Measurements from ENCODE around the gene ADIPOQ.
"Not testable (repeated sequence)": the region's sequence is repeated elsewhere in the genome, so short reads cannot be mapped to it uniquely, and the experiment has no call there.

ADIPOQ gene

GRCh38 chr3:186825872-186826409 is 16.6 kb upstream of the ADIPOQ start:
- Histone ChIP-seq H3K4me3 (no peak overlapping the region), H3K27ac (no peak overlapping the region)

- H3K27ac ChIP-seq = peak overlapping the region in 2 of 21 experiments; percentile 72 to 81
- peak overlapping the region; percentile 52 to 79 (median 59) for H3K4me3 ChIP-seq
These were observed 16.0 kb upstream of the ADIPOQ start for GRCh38 chr3:186826410-186826975.

DNA sequence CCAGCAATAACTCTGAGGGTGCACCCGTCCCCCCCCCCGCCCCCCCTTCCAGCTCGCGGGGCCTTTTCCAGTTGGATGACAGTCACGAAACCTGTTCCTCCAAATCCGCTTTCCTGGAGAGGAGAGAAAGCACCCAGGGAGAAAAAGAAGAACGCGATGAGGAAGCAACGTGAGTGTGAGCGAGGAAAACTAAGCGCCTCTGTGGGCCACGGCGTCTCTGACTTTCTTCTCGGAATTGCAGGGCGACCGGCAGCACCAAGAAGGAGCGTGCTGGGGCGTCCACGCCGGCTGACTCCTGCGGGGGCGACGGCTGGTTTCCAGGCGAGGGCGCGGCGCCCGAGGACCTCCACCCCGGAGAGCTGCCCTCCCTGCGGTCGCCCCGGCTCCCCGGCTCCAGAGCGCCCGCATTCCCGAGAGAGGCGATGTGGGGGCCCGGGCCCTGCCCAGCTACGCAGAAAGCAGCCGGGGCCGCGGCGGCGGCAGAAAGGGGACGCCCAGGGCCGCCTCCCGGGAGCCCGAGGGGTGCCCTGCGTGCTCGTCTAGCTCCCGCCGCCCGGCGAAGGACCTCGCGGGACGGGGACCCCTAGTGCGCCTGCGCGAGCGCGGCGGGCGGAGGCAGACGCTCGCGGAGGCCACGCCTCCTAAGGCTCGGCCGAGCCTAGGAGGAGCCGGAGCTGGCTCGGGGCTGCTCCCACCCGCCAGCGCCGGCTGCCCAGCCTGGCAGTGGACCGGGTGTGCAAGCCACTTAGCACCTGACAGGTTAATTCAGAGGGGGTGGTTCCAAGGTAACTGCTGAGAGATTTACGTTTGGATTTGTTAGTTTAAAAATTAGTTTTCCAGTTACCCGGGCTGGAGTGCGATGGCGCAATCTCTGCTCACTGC is 15.3 kb upstream of the ADIPOQ start:
- Histone ChIP-seq H3K4me3 (peak overlapping the region; percentile 52 to 79 (median 59)), H3K27ac (peak overlapping the region in 16 of 21 experiments; percentile 9 to 82 (median 66))

DNA sequence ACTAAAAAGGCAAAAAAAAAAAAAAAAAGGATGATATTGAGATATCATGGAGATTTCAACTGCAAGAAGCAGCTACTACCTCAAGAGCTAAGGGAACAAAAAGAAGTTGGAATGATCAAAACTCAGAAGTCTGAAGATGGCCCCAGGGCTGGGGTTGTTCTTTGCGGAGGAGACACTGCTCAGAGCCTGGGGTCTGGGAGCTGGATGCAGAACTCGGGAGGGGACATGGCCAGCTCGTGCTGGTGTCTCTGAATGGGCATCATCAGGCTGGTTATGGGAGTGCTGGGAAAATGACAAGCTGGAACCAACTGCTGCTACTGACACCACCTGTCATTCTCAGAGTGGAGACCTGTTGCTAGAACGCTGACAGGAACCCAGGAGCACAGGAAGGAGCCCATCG is 14.2 kb upstream of the ADIPOQ start:
- no peak overlapping the region for H3K4me3 ChIP-seq
- no peak overlapping the region for H3K27ac ChIP-seq

DNA sequence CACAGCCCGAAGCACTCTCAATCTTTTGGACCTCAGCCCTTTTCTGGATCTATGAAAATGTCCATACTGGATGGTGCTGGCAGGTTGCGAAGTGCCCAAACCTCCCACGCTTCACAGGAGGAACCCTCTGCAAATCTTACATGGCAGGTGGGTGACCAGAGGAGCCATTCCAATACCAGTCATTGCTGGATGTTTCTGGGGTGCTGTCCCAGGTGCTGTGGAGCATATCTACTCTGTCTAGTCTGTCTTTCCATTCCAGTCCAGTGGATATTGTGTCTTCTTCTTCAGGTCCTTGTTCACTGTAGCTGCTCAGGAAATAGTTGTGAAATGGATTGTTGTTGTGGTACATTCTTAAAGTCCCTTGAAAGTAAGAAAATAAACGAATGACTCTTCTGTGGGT is 10.7 kb upstream of the ADIPOQ start:
- H3K27ac ChIP-seq = no peak overlapping the region
- no peak overlapping the region for H3K4me3 ChIP-seq

- Histone ChIP-seq H3K27ac (no peak overlapping the region), H3K4me3 (no peak overlapping the region)
These were observed 10.2 kb upstream of the ADIPOQ start for GRCh38 chr3:186832276-186832675.

GRCh38 chr3:186839874-186840641 is 2.5 kb upstream of the ADIPOQ start:
- no peak overlapping the region for H3K27ac ChIP-seq

DNA sequence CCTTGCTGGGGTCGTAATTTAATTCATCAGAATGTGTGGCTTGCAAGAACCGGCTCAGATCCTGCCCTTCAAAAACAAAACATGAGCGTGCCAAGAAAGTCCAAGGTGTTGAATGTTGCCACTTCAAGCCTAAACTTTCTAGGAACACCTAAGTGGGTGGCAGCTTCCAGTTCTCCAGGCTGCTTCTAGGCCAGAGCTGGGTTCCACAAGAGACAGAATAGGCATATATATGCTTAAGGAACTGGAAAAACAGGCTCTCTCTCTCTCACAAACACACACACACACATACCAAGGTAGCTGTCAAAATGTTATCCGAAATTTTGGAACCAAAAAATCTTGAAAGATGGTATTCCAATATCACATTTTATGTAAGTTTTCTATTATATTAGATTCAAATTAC is 890 bp upstream of the ADIPOQ start:
- no peak overlapping the region for H3K4me3 ChIP-seq
- H3K27ac ChIP-seq = no peak overlapping the region

More at GRCh38 chr3:186839874-186840641, 2.5 kb upstream of the ADIPOQ start:
- H3K4me3 ChIP-seq = no peak overlapping the region

DNA sequence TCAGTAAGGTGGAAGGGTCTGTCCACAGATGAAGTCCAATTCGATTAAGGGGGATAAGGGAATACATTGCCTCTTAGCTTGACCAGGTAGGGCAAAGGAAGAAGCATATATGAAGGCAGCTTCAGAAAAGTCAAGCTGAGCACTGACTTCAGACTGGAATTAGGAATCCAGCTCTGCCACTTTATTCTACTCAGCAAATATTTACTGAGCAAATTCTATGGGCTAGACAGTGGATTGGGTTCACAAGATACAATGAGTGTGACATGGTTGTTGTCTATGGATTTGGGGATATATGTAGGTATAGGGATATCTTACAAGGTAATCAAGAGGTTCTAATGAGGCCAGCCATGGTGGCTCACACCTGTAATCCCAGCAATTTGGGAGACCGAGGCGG is 526 bp downstream of the ADIPOQ start:
- H3K4me3 ChIP-seq = no peak overlapping the region
- H3K27ac ChIP-seq = no peak overlapping the region

- H3K27ac ChIP-seq = no peak overlapping the region
- H3K4me3 ChIP-seq = no peak overlapping the region
These were observed 2.4 kb downstream of the ADIPOQ start for GRCh38 chr3:186844908-186845307.

DNA sequence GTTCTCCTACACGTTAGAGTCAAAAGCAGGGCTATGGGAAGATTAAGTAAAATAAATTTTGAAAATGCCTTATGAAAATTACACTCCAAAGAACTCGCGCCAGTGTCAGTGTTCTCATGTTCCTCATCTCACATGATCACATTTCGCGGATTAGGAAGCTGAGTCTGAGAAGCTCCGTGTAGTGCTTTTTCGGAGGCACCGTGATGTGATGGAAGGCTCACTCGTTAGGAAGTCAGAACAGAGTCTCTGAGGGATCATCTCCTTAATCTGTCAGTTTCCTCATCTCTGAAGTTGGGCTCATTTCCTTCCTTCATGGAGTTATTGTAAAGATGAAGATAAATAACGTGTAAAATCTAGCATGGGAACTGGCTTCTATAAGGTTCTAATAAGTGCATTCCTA is 3.2 kb downstream of the ADIPOQ start:
- Histone ChIP-seq H3K4me3 (no peak overlapping the region), H3K27ac (no peak overlapping the region)

- Histone ChIP-seq H3K27ac (no peak overlapping the region), H3K4me3 (no peak overlapping the region)
These were observed 4.9 kb downstream of the ADIPOQ start for GRCh38 chr3:186847437-186847836.

DNA sequence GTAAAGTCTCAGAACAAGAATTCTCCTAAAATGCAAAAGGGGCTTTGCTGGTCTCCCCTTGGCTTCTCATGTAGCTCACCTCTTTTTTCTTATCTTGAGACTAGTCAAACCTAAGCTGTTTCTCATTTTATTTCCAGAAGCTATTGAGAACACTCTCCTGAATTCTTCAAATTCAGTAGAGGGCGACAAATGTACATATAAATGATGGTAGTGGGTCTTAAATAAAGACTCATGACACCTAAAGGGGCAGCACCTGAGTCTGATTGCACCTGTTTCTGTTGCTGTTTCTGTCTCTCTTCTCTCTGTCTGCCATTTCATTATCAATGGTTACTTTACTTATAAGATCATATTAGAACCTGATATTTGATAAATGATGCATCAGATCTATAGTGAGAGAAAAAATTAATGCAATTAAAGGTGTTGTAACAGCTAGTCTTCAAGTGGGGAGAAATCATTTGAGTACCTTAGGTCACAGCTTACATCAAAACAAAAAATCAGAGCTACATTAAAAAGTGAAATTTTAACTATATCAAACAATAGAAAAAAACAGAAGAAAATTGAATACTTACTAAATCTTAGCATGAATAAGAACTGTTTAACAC is 7.0 kb downstream of the ADIPOQ start:
- no peak overlapping the region for H3K27ac ChIP-seq

GRCh38 chr3:186851835-186852234 is 9.3 kb downstream of the ADIPOQ start:
- not testable (repeated sequence) for H3K27ac ChIP-seq, H3K4me3 ChIP-seq

More for the DNA sequence above, 7.0 kb downstream of the ADIPOQ start:
- H3K4me3 ChIP-seq = no peak overlapping the region

- H3K4me3 ChIP-seq = no peak overlapping the region
- H3K27ac ChIP-seq = no peak overlapping the region
These were observed 10.5 kb downstream of the ADIPOQ start for GRCh38 chr3:186852994-186853393.

GRCh38 chr3:186854146-186854545 is 11.6 kb downstream of the ADIPOQ start:
- Histone ChIP-seq H3K4me3 (no peak overlapping the region), H3K27ac (no peak overlapping the region)

DNA sequence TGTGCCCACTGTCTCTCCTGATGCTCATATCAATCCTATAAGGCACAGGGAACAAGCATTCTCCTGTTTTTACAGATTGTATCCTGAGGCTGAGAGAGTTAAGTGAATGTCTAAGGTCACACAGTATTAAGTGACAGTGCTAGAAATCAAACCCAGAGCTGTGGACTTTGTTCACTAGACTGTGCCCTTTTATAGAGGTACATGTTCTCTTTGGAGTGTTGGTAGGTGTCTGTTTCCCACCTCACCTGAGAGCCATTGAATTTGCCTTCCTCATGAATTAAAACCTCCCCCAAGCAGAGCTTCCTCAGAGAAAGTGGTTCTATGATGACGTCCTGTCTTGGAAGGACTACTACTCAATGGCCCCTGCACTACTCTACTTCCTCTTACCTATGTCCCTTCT is 12.4 kb downstream of the ADIPOQ start:
- H3K27ac ChIP-seq = no peak overlapping the region
- no peak overlapping the region for H3K4me3 ChIP-seq

DNA sequence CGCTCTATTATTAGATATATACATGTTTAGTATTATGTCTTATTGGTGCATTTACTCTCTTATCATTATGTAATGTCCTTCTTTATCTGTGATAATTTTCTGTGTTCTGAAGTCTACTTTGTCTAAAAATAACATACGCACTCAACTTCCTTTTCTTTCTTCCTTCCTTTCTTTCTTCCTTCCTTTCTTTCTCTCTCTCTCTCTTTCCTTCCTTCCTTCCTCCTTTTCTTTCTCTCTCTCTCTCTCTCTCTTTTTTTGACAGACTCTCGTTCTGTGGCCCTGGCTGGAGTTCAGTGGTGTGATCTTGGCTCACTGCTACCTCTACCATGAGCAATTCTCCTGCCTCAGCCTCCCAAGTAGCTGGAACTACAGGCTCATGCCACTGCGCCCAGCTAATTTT is 15.2 kb downstream of the ADIPOQ start:
- H3K4me3 ChIP-seq = no peak overlapping the region
- H3K27ac ChIP-seq = no peak overlapping the region

DNA sequence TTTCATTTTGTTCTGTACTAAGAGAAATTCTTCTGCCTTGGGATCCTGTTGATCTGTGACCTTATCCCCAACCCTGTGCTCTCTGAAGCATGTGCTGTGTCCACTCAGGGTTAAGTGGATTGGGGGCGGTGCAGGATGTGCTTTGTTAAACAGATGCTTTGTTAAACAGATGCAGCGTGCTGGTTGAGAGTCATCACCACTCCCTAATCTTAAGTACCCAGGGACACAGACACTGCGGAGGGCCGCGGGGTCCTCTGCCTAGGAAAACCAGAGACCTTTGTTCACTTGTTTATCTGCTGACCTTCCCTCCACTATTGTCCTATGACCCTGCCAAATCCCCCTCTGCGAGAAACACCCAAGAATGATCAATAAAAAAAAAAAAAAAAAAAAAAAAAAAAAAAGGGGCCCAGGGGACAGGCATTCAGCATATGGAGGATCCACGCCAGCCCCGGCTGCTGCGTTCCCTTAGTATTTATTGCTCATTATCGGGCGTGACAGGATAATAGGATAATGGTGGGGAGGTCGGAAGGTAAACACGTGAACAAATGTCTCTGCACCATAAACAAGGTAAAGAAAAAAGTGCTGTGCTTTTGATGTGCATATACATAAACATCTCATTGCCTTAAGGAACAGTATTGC is 22.8 kb downstream of the ADIPOQ start:
- not testable (repeated sequence) for H3K27ac ChIP-seq, H3K4me3 ChIP-seq
